ENCODE results near the gene POGK. TPM values are rescaled to one million over a fixed set of nuclear protein-coding genes. Genes with fewer than 3 reads are reported as not detected.

Gene POGK
- total and polyA plus RNA-seq, 9 of the 15 experiments (the other 6 are each of a cell fraction or from before 2014, with no cell fraction given), result 6.1 to 44.5 (median 24.3) TPM

GRCh38 chr1:166840309-166841274 is 1.3 kb downstream of the POGK start (continued):
- TF ChIP-seq, protein P1, sequence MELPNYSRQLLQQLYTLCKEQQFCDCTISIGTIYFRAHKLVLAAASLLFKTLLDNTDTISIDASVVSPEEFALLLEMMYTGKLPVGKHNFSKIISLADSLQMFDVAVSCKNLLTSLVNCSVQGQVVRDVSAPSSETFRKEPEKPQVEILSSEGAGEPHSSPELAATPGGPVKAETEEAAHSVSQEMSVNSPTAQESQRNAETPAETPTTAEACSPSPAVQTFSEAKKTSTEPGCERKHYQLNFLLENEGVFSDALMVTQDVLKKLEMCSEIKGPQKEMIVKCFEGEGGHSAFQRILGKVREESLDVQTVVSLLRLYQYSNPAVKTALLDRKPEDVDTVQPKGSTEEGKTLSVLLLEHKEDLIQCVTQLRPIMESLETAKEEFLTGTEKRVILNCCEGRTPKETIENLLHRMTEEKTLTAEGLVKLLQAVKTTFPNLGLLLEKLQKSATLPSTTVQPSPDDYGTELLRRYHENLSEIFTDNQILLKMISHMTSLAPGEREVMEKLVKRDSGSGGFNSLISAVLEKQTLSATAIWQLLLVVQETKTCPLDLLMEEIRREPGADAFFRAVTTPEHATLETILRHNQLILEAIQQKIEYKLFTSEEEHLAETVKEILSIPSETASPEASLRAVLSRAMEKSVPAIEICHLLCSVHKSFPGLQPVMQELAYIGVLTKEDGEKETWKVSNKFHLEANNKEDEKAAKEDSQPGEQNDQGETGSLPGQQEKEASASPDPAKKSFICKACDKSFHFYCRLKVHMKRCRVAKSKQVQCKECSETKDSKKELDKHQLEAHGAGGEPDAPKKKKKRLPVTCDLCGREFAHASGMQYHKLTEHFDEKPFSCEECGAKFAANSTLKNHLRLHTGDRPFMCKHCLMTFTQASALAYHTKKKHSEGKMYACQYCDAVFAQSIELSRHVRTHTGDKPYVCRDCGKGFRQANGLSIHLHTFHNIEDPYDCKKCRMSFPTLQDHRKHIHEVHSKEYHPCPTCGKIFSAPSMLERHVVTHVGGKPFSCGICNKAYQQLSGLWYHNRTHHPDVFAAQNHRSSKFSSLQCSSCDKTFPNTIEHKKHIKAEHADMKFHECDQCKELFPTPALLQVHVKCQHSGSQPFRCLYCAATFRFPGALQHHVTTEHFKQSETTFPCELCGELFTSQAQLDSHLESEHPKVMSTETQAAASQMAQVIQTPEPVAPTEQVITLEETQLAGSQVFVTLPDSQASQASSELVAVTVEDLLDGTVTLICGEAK (IDR thresholded peaks at IDR 0.05), result no peak; the same call in 1 of the 2 replicates
- TF ChIP-seq, protein P1 (CRISPR knock-in tag; IDR thresholded peaks at IDR 0.05), result no peak
- TF ChIP-seq SLC30A9 (CRISPR knock-in tag; IDR thresholded peaks at IDR 0.05), result no peak
- TF ChIP-seq KHSRP (IDR thresholded peaks at IDR 0.05), result no peak
- no peak; the same call in 1 of the 2 replicates for TF ChIP-seq ELF1 (tag; IDR thresholded peaks at IDR 0.05)
- TF ChIP-seq NFE2 (IDR thresholded peaks at IDR 0.05; ENCODE audit: low read depth), result no peak
- no peak for TF ChIP-seq KLF10 (CRISPR knock-in tag; IDR thresholded peaks at IDR 0.05)
- peak; percentile 91 for TF ChIP-seq ARID1B (IDR thresholded peaks at IDR 0.05)
- no peak for TF ChIP-seq MITF (IDR thresholded peaks at IDR 0.05)
- no peak for TF ChIP-seq POLR2AphosphoS2 (IDR thresholded peaks at IDR 0.05; ENCODE audit: low read length)
- peak; percentile 6; the same call in 1 of the 2 replicates for TF ChIP-seq EP400 (IDR thresholded peaks at IDR 0.05)
- TF ChIP-seq YBX1 (IDR thresholded peaks at IDR 0.05), result no peak
- 0 out of 2 replicates have a peak, but pooled peaks have one; percentile 16 for TF ChIP-seq ZKSCAN1 (IDR thresholded peaks at IDR 0.05; ENCODE audit: low read depth, low read length)
- no peak for TF ChIP-seq NFRKB (IDR thresholded peaks at IDR 0.05; ENCODE audit: low read depth)
- TF ChIP-seq POLR3A (IDR thresholded peaks at IDR 0.05; ENCODE audit: borderline replicate concordance, extremely low read depth, insufficient read depth, insufficient read length), result no peak
- no peak for TF ChIP-seq EGR1 (conservative IDR thresholded peaks at IDR 0.05)
- TF ChIP-seq KAT8 (IDR thresholded peaks at IDR 0.05; ENCODE audit: low read depth), result no peak
- TF ChIP-seq CBFB (CRISPR knock-in tag; IDR thresholded peaks at IDR 0.05), result no peak
